HG03521 (cell line): Measurements from ENCODE around the gene NOP9.

Experiments
- ATAC-seq: cut with Tn5 transposase; IDR thresholded peaks from one replicate; pipeline ENCODE4 v1.9.1; 2021; ENCODE audit warnings: mild to moderate bottlenecking, moderate library complexity; ENCODE audit not compliant: unreplicated experiment

NOP9 gene

GRCh38 chr14:24299255-24300191 is at the start of gene NOP9, which contains the start of gene DHRS1:
TSS of gene NOP9 (plus strand) at chr14:24299850. CDS start at chr14:24299955, 105 bp downstream.
TSS of gene DHRS1 (minus strand) at chr14:24299780. CDS start at chr14:24299106, 674 bp downstream.
- ATAC-seq = peak; percentile 77

GRCh38 chr14:24250354-24250753 is 49.3 kb upstream of the NOP9 start:
- no peak for ATAC-seq

GRCh38 chr14:24251880-24252288 is 47.8 kb upstream of the NOP9 start:
- ATAC-seq = no peak

- no peak for ATAC-seq
Measured at GRCh38 chr14:24252289-24253124, 47.1 kb upstream of the NOP9 start.

GRCh38 chr14:24253936-24254335 is 45.7 kb upstream of the NOP9 start:
- ATAC-seq = no peak

- no peak for ATAC-seq
Measured at GRCh38 chr14:24254630-24255392, 44.8 kb upstream of the NOP9 start.

GRCh38 chr14:24255438-24255837 is 44.2 kb upstream of the NOP9 start:
- ATAC-seq = no peak

GRCh38 chr14:24255931-24256711 is 43.5 kb upstream of the NOP9 start:
- ATAC-seq = no peak

- no peak for ATAC-seq
Measured at GRCh38 chr14:24256960-24257359, 42.7 kb upstream of the NOP9 start.

GRCh38 chr14:24258119-24258518 is 41.5 kb upstream of the NOP9 start:
- ATAC-seq = no peak

GRCh38 chr14:24258548-24259265 is 40.9 kb upstream of the NOP9 start:
- no peak for ATAC-seq

GRCh38 chr14:24259282-24260025 is 40.2 kb upstream of the NOP9 start:
- no peak for ATAC-seq

GRCh38 chr14:24260026-24260779 is 39.4 kb upstream of the NOP9 start:
- ATAC-seq = no peak

GRCh38 chr14:24260780-24261157 is 38.9 kb upstream of the NOP9 start:
- ATAC-seq = no peak

- no peak for ATAC-seq
Measured at GRCh38 chr14:24261256-24261968, 38.2 kb upstream of the NOP9 start.

GRCh38 chr14:24261969-24262327 is 37.7 kb upstream of the NOP9 start:
- no peak for ATAC-seq
